Ishikawa (cell line): Measurements from ENCODE around the gene VPS16.

ENCODE experiments used
- FOXM1 ChIP-seq: IDR thresholded peaks from 2 replicates; pipeline ENCODE4 v1.6.1; 2012; ENCODE audit warnings: low read depth, borderline replicate concordance
- TAF1 ChIP-seq: IDR thresholded peaks from 2 replicates; pipeline ENCODE4 v1.6.1; 2012; ENCODE audit warnings: low read depth, mild to moderate bottlenecking
- TEAD4 ChIP-seq: IDR thresholded peaks from 2 replicates; pipeline ENCODE4 v1.6.1; 2012
- ZBTB7A ChIP-seq: IDR thresholded peaks from 2 replicates; pipeline ENCODE4 v1.6.1; 2012; ENCODE audit warnings: low read depth

GRCh38 chr20:2797136-2797983 lies 43.2 kb upstream of the VPS16 start:
- TF ChIP-seq TEAD4 (no peak), TAF1 (no peak), FOXM1 (no peak), ZBTB7A (no peak)
